ENCODE measurements around the gene CNTN4.

The CNTN4 gene

GRCh38 chr3:2950159-2950558 is 851.5 kb downstream of the CNTN4 start:
- DNase-seq (ENCODE audit: low read depth, low spot score), result no peak
- Histone ChIP-seq H3K27me3 (ENCODE audit: insufficient read depth, insufficient read length) (no peaks in the 10 kb centered on the region), H3K9me3 (ENCODE audit: insufficient read depth, low read length) (no peaks in the 10 kb centered on the region), H3K36me3 (ENCODE audit: insufficient read depth, insufficient read length, low read length) (no peaks in the 10 kb centered on the region), H3K9ac (ENCODE audit: insufficient read length, low read depth) (no peak overlapping the region), H3K4me3 (ENCODE audit: insufficient read length, low read depth) (no peak overlapping the region), H3K4me1 (ENCODE audit: insufficient read depth, insufficient read length) (no peaks in the 10 kb centered on the region)
- TF ChIP-seq YY1 (IDR thresholded peaks at IDR 0.05; ENCODE audit: insufficient read depth, insufficient read length) (no peak), ZNF274 (IDR thresholded peaks at IDR 0.05; ENCODE audit: low read depth, low read length) (no peak), SUZ12 (IDR thresholded peaks at IDR 0.05; ENCODE audit: extremely low read depth, insufficient read depth, insufficient read length) (no peak)

- no peak overlapping the region for H3K9ac ChIP-seq (ENCODE audit: insufficient read length, low read depth)
- TF ChIP-seq SUZ12 (IDR thresholded peaks at IDR 0.05; ENCODE audit: extremely low read depth, insufficient read depth, insufficient read length) (no peak), ZNF274 (IDR thresholded peaks at IDR 0.05; ENCODE audit: low read depth, low read length) (no peak), YY1 (IDR thresholded peaks at IDR 0.05; ENCODE audit: insufficient read depth, insufficient read length) (no peak)
- H3K27me3 ChIP-seq (ENCODE audit: insufficient read depth, insufficient read length), result no peaks in the 10 kb centered on the region
- no peak overlapping the region for H3K4me3 ChIP-seq (ENCODE audit: insufficient read length, low read depth)
- no peaks in the 10 kb centered on the region for H3K4me1 ChIP-seq (ENCODE audit: insufficient read depth, insufficient read length)
- no peaks in the 10 kb centered on the region for H3K36me3 ChIP-seq (ENCODE audit: insufficient read depth, insufficient read length, low read length)
- peaks cover 5% of the 10 kb centered on the region; the same call in 1 of the 2 replicates for H3K9me3 ChIP-seq (ENCODE audit: insufficient read depth, low read length)
- DNase-seq (ENCODE audit: low read depth, low spot score), result no peak
Measured at GRCh38 chr3:2957115-2957514, 858.4 kb downstream of the CNTN4 start.

GRCh38 chr3:2958551-2958950 is 859.9 kb downstream of the CNTN4 start:
- Histone ChIP-seq H3K36me3 (ENCODE audit: insufficient read depth, insufficient read length, low read length) (no peaks in the 10 kb centered on the region), H3K9ac (ENCODE audit: insufficient read length, low read depth) (no peak overlapping the region), H3K4me1 (ENCODE audit: insufficient read depth, insufficient read length) (no peaks in the 10 kb centered on the region), H3K27me3 (ENCODE audit: insufficient read depth, insufficient read length) (no peaks in the 10 kb centered on the region), H3K9me3 (ENCODE audit: insufficient read depth, low read length) (peaks cover 5% of the 10 kb centered on the region; the same call in 1 of the 2 replicates), H3K4me3 (ENCODE audit: insufficient read length, low read depth) (no peak overlapping the region)
- TF ChIP-seq YY1 (IDR thresholded peaks at IDR 0.05; ENCODE audit: insufficient read depth, insufficient read length) (no peak), SUZ12 (IDR thresholded peaks at IDR 0.05; ENCODE audit: extremely low read depth, insufficient read depth, insufficient read length) (no peak), ZNF274 (IDR thresholded peaks at IDR 0.05; ENCODE audit: low read depth, low read length) (no peak)
- DNase-seq (ENCODE audit: low read depth, low spot score), result no peak

- Histone ChIP-seq H3K36me3 (ENCODE audit: insufficient read depth, insufficient read length, low read length) (no peaks in the 10 kb centered on the region), H3K9me3 (ENCODE audit: insufficient read depth, low read length) (peaks cover 5% of the 10 kb centered on the region; the same call in 1 of the 2 replicates), H3K27me3 (ENCODE audit: insufficient read depth, insufficient read length) (no peaks in the 10 kb centered on the region), H3K9ac (ENCODE audit: insufficient read length, low read depth) (no peak overlapping the region), H3K4me1 (ENCODE audit: insufficient read depth, insufficient read length) (no peaks in the 10 kb centered on the region), H3K4me3 (ENCODE audit: insufficient read length, low read depth) (no peak overlapping the region)
- TF ChIP-seq SUZ12 (IDR thresholded peaks at IDR 0.05; ENCODE audit: extremely low read depth, insufficient read depth, insufficient read length), result no peak
- TF ChIP-seq ZNF274 (IDR thresholded peaks at IDR 0.05; ENCODE audit: low read depth, low read length), result no peak
- TF ChIP-seq YY1 (IDR thresholded peaks at IDR 0.05; ENCODE audit: insufficient read depth, insufficient read length), result no peak
- no peak for DNase-seq (ENCODE audit: low read depth, low spot score)
Measured at GRCh38 chr3:2961576-2961975, 862.9 kb downstream of the CNTN4 start.

GRCh38 chr3:2967871-2968270 is 869.2 kb downstream of the CNTN4 start:
- DNase-seq (ENCODE audit: low read depth, low spot score), result no peak
- TF ChIP-seq ZNF274 (IDR thresholded peaks at IDR 0.05; ENCODE audit: low read depth, low read length) (no peak), SUZ12 (IDR thresholded peaks at IDR 0.05; ENCODE audit: extremely low read depth, insufficient read depth, insufficient read length) (no peak), YY1 (IDR thresholded peaks at IDR 0.05; ENCODE audit: insufficient read depth, insufficient read length) (no peak)
- Histone ChIP-seq H3K4me3 (ENCODE audit: insufficient read length, low read depth) (no peak overlapping the region), H3K36me3 (ENCODE audit: insufficient read depth, insufficient read length, low read length) (no peaks in the 10 kb centered on the region), H3K9me3 (ENCODE audit: insufficient read depth, low read length) (no peaks in the 10 kb centered on the region), H3K9ac (ENCODE audit: insufficient read length, low read depth) (no peak overlapping the region), H3K4me1 (ENCODE audit: insufficient read depth, insufficient read length) (no peaks in the 10 kb centered on the region), H3K27me3 (ENCODE audit: insufficient read depth, insufficient read length) (no peaks in the 10 kb centered on the region)

- Histone ChIP-seq H3K4me1 (ENCODE audit: insufficient read depth, insufficient read length) (no peaks in the 10 kb centered on the region), H3K9ac (ENCODE audit: insufficient read length, low read depth) (no peak overlapping the region), H3K4me3 (ENCODE audit: insufficient read length, low read depth) (no peak overlapping the region), H3K27me3 (ENCODE audit: insufficient read depth, insufficient read length) (no peaks in the 10 kb centered on the region), H3K9me3 (ENCODE audit: insufficient read depth, low read length) (no peaks in the 10 kb centered on the region), H3K36me3 (ENCODE audit: insufficient read depth, insufficient read length, low read length) (no peaks in the 10 kb centered on the region)
- TF ChIP-seq YY1 (IDR thresholded peaks at IDR 0.05; ENCODE audit: insufficient read depth, insufficient read length), result no peak
- no peak for TF ChIP-seq SUZ12 (IDR thresholded peaks at IDR 0.05; ENCODE audit: extremely low read depth, insufficient read depth, insufficient read length)
- TF ChIP-seq ZNF274 (IDR thresholded peaks at IDR 0.05; ENCODE audit: low read depth, low read length), result no peak
- DNase-seq (ENCODE audit: low read depth, low spot score), result no peak
Measured at GRCh38 chr3:2968475-2968874, 869.8 kb downstream of the CNTN4 start.

- no peak for DNase-seq (ENCODE audit: low read depth, low spot score)
- Histone ChIP-seq H3K9me3 (ENCODE audit: insufficient read depth, low read length) (no peaks in the 10 kb centered on the region), H3K4me3 (ENCODE audit: insufficient read length, low read depth) (no peak overlapping the region), H3K27me3 (ENCODE audit: insufficient read depth, insufficient read length) (no peaks in the 10 kb centered on the region), H3K9ac (ENCODE audit: insufficient read length, low read depth) (no peak overlapping the region), H3K36me3 (ENCODE audit: insufficient read depth, insufficient read length, low read length) (no peaks in the 10 kb centered on the region), H3K4me1 (ENCODE audit: insufficient read depth, insufficient read length) (peaks cover 3% of the 10 kb centered on the region)
- TF ChIP-seq ZNF274 (IDR thresholded peaks at IDR 0.05; ENCODE audit: low read depth, low read length) (no peak), SUZ12 (IDR thresholded peaks at IDR 0.05; ENCODE audit: extremely low read depth, insufficient read depth, insufficient read length) (no peak), YY1 (IDR thresholded peaks at IDR 0.05; ENCODE audit: insufficient read depth, insufficient read length) (no peak)
Measured at GRCh38 chr3:2976212-2976611, 877.5 kb downstream of the CNTN4 start.
